GOT3 (cell line): ENCODE measurements around the gene LAPTM4A.

Experiments
- DNase-seq: peaks from one replicate; lab custom pipeline; 2025; ENCODE audit warnings: mixed read lengths; lab: John Stamatoyannopoulos, UW

LAPTM4A gene

DNA sequence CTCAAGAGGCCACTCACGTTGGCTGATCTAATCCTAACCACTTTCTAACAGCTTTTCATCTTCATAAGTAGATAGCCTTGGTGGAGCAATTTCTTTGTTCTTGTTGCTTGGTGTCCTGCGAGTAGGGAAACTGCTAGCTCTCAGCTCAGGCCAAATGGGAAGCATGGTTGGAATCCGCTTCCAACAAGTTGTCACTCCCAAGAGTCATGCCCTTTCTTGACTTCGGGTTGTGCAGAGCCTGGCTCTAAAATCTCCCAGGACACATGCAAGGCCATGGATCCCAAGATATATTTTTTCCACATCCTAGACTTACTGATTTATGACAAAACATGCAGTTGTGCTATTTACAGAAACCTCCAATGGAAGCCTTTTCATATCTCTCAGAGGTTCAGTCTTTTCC, 31.7 kb downstream of the LAPTM4A start:
- no peak for DNase-seq

DNA sequence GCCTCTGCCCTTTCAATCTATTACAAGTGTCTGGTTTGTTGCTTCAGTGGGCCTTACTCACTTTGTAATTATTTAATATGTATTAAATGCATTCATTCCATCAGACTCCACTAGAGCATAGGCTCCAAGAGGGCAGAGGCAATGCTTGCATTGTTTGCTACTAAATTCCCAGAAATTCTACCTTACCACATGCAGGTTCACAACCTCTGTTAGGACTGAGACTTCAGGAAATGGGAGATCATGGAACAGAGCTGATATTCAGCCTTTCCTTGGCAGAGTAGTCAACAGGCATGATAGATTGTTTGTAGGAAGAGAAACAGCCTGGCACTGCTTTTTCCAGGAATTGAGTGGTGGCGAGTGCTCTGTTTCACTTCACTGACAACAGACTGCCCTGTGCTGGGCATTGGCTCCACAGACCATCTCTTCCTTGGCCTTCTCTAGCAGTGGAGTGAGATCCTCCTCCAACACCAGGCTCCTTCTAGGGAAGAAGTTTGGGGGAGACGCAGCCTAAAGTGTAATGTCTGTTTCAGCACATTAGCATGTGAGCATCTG, 32.8 kb downstream of the LAPTM4A start:
- DNase-seq = no peak

DNA sequence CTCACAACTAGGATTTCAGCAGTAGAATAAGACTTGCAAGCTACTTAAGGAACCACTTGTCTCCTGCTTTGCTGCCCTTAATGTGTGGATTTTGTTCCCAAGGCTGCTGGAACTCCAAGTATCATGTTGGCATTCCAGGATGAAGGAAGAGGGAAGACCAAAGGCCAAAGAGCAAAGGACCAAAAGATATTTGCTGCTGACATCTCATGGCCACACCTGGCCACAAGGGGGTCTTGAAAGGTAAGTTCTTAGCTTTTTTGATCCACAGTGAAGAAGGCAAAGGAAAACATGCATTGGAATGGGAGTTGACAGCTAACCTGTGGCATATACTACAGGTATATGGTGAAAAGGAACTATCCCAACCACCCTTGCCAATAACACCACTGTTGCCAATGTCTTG, 35.1 kb downstream of the LAPTM4A start:
- DNase-seq = no peak

DNA sequence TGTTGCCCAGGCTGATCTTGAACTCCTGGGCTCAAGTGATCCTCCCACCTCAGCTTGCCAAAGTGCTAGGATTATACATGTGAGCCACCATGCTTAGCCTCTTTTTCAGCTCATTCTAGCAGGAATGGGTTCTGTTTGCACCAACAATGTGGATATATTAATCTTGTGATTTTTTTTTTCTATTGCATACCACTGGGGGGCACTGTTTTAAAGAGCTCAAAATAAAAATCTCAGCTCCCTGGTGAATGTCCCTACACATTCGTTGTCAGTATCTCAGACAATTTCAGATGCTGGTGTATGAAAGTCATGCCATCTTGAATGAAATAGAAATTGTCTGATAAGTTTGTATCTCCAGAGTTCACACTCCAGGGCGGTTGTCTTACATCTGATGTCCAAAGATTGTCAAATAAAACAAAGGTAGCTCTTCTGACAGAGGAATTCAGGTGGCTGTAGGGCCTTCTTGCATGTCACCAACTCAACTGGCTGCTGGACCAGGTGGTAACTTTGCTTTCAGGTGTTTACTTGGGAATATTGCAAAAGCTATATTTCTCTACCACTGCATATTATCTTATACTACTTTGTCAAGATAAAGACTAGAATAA, 35.8 kb downstream of the LAPTM4A start:
- no peak for DNase-seq

DNA sequence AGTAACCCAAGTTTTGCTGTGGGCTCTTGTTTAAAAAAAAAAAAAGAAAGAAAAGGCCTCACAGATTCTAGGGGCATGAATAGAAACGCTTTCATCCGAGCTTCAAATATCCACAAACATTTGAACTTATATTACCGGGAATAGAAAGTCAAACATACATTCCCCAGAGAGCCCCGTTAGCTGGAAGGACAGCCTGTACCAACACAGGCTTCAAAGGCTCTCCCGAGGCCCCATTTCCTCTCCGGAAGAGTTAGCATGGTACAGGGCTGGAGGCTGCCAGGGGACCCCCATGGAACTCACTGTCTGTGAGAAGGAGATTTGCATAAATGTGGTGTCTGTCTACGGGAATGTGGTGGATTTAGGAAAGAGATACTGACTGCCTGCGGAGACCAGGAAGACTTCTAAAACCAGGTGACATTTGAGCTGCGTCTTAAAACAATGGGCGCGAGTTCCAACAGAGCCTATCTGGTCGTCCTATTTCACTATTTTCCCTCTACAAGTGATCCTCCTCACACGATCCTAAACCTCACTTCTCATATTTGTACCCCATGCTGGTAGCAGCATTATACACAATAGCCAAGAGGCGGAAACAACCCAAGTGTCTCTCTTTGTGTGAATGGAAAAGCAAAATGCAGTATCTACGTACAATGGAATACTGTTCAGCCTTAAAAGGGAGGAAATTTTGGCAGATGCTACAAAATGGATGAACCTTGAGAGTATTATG, 38.1 kb downstream of the LAPTM4A start:
- DNase-seq = no peak

DNA sequence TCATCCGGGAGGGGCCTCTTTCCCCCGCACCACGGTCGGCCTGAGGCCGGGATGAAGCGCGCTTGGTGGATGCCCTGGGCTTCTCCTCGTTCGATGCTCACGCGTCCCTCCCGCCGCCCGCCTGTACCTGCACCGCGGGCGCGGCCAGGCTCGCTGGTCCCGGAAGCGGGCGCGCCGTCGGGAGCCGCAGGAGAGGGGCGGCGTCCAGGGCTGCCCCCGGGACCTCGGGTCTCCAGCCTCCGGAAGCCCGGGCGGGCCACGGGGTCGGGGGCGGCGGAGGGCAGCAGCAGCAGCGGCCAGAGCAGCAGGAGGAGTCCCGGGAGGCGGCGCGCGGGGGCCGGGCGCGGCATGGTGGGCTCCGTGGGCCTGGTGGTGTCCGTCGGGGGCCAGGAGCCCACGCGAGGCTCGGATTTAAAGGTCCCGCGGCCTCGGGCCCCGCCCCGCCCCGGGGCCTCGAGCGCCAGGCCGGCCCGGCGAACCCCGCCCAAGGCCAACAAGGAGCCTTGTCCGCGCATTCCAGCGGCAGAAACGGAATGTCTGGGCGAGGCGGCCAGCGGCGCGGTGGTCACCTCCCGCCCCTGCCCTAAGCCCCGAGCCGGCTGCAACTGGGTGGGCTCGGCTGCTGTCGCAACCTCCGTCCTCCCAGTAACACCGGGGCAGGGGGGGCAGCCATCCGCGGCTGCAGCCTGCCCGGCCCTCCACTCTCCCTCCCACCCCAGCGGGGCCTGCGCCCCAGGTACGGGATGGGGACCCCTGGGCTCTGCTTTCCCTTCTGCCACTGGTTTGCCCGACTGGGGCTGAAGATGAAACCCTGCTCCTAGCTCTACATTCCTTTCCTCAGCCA, 38.9 kb downstream of the LAPTM4A start, which contains the start of gene MATN3:
TSS of gene MATN3 (minus strand) at position 387 of the 844 bp plus-strand sequence. CDS start at position 350, 37 bp downstream.
- DNase-seq = no peak

DNA sequence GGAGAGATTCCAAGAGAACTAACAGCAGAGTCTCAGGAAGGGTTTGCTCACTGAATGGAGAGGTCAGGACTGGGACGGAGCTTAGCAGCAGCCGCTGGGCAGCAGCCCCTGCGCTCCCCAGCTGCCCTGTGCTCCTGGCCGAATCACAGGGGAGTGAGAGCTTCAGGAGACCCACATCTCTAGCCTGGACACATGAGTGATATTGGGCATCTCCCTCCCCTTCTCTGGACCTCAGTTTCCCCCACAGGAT, 39.5 kb downstream of the LAPTM4A start:
- no peak for DNase-seq

DNA sequence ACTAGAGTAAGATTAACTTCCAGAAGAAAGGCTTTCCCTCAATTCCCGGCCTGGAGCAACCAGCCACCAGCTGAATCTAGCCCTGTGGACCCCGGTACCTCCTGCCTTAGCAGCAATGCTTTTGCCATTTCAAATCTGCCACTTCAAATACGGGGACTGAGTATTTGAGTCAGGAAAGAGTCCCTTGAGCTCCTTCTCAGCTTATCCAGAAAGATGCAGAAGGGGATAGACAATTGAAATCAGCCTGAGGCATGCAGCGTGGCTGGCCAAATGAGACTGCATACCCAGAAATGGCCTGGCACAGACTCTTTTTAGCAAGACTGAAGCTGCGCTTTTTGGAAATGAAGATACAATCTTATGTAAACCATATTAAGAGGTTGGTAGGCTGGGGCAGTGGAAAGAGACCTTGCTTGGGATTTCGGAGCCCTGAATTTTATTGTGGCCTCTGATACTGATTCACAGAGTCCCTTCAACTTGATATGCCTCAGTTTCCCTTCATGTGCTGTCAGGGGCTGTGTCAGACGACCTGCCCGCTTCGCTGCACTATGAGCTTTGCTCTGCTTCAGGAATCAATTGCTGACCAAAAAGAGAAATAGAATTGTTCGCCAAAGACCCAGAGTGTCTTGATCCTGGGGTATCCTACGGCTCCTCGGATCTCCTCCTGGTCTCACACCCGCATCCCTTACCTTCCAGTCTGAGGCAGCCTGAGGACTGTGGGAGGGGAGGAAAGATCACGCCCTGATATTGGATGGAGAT, 40.0 kb downstream of the LAPTM4A start:
- no peak for DNase-seq

DNA sequence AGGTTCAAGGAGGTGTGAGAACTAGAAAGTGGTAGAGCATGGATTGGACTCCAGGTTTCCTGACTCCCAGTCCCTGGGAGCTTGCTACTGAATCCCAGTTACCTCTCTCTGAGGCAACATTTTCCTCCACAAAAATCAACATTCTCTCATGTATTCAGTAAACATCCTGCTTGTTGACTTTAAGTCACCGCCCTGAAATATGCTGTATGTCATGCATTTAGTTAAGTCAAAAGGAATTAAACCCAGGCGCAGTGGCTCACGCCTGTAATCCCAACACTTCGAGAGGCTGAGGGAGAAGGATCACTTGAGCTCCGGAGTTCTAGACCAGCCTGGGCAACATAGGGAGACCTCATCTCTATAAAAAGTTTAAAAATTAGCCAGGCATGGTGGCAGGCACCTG, 42.7 kb downstream of the LAPTM4A start:
- DNase-seq = no peak

DNA sequence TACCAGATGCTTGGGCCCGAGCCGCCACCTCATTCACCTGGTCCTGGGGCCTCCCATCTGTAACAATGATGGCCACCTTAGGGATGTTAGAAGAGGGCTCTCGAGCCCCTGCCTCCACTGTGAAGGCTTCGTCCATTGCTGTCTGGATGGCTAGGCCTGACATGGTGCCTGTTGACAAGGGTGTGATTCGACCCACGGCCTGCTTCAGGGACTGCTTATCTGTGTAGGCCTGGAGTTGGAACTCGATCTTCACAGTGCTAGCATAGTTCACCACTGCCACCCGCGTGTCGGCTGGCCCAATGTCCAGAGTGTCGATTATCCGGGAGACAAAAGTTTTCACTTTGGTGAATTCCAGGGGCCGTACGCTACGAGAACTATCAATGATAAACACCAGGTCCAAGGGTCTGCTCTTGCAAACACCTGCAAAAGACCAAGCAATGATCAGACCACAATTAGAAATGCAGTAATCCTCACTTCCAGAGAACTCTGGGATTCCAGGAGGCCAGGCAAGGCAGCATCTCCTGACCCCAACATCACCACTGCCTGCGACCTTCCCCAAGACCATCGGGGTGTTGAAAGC, 45.4 kb downstream of the LAPTM4A start:
- DNase-seq = no peak

DNA sequence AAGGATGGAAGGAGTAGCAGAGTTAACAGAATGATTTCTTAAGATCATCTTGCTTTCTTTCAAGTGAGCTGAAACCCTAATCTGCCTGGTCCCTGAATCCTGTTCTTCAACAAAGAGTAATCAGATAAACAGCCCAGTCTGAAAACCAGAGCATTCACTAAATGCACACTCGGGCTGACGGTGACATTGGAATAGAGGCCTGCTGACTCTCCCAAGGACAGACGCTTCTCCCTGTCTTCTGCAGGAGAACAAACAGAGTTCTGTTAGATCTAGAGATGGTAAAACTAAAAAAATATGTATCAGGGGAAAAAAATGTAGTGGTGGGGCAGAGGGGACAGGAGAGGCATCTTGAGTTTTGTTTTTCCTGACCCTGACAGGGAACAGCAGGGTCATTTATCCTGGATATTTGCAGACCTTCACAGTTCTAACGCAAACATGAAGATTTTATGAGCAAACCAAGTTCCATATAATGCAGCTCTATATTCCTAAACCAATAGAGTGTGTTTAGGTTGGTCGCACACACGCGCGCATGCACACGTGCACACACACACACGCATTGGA, 46.3 kb downstream of the LAPTM4A start:
- DNase-seq = no peak

DNA sequence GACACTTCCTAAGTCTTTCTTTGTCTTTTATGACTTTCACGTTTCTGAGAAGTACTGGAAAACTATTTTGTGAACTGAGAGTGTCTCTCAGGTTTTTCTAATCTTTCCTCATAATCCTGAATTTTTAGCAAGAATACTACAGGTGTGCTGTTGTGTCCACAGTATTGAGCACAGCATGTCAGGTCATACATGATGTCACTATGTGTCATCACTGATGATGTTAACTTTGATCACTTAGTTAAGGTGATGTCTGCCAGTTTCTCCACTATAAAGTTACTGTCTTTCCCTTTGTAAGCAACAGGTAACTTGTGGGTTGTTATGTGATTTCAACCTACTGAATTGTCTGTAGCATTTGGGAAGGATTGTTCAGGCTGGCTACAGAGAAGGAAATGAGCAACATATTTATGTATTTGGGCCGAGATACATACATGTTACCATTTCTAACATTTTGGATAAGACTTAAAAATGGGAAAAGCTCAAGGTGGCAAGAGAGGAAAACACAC, 50.0 kb downstream of the LAPTM4A start:
- DNase-seq = no peak

DNA sequence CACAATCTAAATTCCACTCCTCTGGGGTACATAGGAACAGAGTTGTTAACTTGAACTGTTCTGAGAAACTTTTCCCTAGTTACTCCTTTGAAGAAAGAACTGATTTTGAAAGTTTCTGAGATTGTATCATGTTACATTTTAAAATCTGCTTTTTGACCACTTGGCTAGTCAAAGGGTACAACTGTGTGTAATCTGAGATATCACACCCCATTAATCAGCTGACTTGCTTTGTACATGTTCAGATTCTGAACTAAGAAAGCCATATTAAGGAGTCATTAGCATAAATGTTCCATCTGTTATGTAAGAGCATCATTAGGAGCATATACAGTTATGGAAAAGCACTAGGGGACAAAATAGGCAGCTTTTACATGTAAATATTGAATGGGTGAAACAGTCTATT, 57.7 kb downstream of the LAPTM4A start:
- no peak for DNase-seq

DNA sequence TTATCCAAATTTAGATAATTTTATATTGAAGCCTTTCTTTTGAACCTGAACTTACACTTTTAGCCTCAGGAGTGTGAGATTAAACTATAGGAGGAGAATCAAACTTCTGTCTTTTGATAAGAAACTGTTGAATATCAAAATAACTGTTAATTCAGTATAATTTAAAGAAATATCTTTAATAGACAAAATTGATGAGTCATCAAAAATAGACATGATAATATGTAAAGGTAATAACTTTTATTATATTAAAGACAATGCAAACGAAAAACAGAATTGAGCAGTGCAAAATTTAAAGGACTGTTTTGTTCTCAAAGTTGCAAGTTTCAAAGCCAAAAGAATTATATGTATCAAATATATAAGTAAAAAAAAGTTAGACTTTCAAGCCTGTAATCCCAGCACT, 59.5 kb downstream of the LAPTM4A start:
- DNase-seq = no peak

DNA sequence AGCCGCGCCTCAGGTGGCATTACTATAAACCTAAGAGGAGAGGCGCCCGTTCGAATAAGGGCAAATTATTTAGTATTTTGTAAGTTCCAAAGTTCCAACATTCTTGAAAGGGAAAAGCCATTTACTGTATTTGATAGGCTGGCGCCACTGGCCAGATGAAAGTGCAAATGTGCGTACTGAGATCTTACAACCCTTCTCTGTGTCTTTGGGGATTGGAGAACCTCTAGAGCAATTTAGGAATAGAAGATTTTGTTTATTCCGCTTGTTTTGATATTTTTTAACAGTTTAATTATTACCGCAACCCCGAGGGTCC, 61.1 kb downstream of the LAPTM4A start:
- DNase-seq = no peak

DNA sequence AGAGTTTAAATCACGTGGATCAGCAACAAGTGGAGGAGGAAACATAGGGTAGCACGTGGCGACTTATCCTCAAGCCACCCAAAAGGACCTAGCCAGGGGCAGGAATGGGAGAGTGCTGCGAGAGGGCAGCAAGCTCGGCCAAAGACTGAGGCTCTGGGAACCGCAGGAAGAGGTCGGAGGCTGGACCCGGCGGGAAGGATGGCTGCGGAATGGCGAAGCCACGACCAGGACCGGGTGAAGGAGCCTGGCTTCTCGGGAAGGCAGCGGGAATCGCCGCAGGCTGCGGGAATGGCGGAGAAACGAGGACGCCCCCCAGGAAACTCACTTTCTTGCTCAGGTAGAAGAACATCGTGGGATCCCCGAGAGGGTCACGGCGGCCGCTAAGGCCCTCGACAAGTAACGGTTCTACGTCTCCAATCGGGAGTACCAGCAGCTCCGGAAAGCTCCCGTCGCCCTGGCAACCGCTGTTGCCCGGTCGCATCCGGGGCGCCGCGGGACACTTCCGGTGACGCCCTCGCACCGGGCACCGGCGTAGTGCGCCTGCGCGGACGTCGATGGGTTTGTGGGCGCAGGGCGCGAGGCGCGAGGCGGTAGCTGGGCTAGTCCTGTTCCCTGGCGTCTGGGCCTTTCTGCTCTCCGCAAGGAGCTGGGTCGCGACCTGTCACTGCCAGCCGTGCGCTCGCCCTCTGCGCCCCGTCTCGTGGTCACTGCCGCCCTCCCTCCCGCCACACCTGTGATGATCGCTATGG, 61.6 kb downstream of the LAPTM4A start, which contains the start of gene WDR35:
TSS of gene WDR35 (minus strand) at position 439 of the 749 bp plus-strand sequence. CDS start at position 349, 90 bp downstream.
- peak; percentile 64 for DNase-seq

DNA sequence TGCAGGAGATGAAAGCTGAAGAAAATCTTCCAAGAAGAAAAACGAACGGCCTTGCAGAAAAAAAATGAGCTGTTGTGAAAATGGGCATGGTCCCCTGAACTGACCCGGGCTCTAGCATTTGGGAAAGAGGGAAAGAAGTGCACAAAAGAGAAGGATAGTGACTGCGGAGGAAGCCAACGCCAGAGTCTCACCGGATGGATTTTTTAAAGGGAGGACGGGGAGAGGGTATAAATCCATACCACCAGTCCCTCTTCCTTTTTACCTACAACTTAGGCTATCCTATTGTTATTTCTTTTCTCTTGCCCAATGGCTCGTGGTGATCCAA, 62.1 kb downstream of the LAPTM4A start:
- no peak for DNase-seq

DNA sequence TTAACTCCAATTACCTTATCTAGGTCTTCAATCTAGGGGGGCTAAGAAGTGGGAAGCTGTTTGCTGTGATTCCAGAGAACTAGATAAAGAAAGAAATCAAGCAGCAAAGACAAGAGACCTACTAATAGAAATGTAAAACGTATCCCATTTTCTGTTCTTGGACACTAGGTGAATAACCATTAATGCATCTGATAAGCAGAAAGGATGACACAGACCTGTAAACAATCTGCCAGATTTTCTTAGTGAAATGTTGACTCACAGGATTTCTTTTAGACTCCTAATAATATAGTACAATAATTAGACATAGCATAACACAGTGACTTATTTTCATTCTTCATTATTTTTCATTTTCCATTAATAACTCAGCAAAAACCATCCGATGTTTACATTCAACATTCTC, 62.8 kb downstream of the LAPTM4A start:
- DNase-seq = no peak

DNA sequence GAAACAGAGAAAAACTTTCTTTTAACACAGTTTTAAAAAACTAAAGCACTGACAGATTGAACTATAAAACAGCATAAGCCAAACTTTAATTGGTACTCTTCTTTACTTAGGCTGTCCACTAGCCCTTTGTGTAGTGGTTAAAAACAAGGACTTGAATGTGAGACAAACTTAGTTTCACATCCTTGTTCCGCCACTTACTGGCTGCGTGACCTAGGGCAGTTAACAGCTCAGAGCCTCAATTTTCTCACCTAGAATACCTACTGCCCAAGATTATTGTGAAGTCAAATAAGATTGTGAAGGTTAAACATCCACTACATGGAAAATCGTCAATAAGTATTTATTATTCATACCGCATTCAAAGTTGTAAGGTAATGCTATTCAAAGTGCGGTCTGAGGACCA, 63.5 kb downstream of the LAPTM4A start:
- DNase-seq = no peak
